Astrocyte of the cerebellum (primary cell): ENCODE measurements around the gene FTO.
A peak's percentile ranks its signal among the peaks of the same experiment; 100 is the strongest.

ENCODE experiments used
- DNase-seq: peaks from one replicate; pipeline ENCODE4 v3.0.0-alpha.2; 2011; ENCODE audit warnings: low read depth
- H3K4me3 ChIP-seq: 2 replicates; pipeline ENCODE4 v1.5.1; 2011; ENCODE audit warnings: mild to moderate bottlenecking, low read depth, low read length, moderate library complexity
- CTCF ChIP-seq: IDR thresholded peaks from 2 replicates; pipeline ENCODE4 v1.5.1; 2012; ENCODE audit warnings: low read length, low read depth, moderate library complexity, mild to moderate bottlenecking; ENCODE audit errors: missing control alignments
- in situ Hi-C: cut with HindIII; loops from 2 replicates; pipeline ENCODE4 v1.10.0; 2017; ENCODE audit warnings: low sequenced_read_pairs

FTO gene

GRCh38 chr16:53891409-53892139 lies 187.6 kb downstream of the FTO start:
- no peak for DNase-seq
- TF ChIP-seq CTCF = no peak
- H3K4me3 ChIP-seq = no peak overlapping the region
- in situ Hi-C loops = no loop called here

- peak; percentile 67 for DNase-seq
- H3K4me3 ChIP-seq = no peak overlapping the region
- in situ Hi-C loops = no loop called here
- peak; percentile 72 for TF ChIP-seq CTCF
Measured at GRCh38 chr16:53892155-53892554, 188.2 kb downstream of the FTO start.

- TF ChIP-seq CTCF = no peak
- DNase-seq = peak; percentile 32
- in situ Hi-C loops = no loop called here
Measured at GRCh38 chr16:53893731-53894435, 189.9 kb downstream of the FTO start.

GRCh38 chr16:53894686-53895085 lies 190.7 kb downstream of the FTO start:
- no peak overlapping the region for H3K4me3 ChIP-seq
- TF ChIP-seq CTCF = no peak
- in situ Hi-C loops = no loop called here
- no peak for DNase-seq

More at GRCh38 chr16:53893731-53894435, 189.9 kb downstream of the FTO start:
- no peak overlapping the region for H3K4me3 ChIP-seq

DNA sequence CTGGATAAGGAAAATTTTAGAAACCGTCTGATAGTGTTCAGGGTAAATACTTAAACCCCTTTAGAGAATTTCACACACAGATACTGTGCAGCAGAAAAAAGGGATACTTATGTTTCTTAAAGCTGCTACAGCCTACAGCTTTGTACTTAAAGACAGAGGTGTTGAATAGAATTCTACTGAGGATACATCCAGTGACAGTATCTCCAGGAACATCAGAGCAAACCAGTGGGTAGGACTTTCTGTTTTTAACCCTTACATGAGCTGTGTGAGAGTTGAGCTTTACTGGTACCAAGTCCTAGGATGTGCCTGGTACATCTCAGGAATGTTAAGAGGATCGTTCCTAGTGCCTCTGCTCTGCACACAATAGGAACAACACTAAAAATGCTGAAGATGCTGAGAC lies 191.5 kb downstream of the FTO start:
- H3K4me3 ChIP-seq = no peak overlapping the region
- no peak for DNase-seq
- in situ Hi-C loops = no loop called here
- no peak for TF ChIP-seq CTCF

GRCh38 chr16:53895851-53896250 lies 191.9 kb downstream of the FTO start:
- TF ChIP-seq CTCF = no peak
- in situ Hi-C loops = no loop called here
- DNase-seq = no peak
- H3K4me3 ChIP-seq = no peak overlapping the region
